DND-41 (cell line): ENCODE measurements around the gene FGR.

Source experiments
- CTCF ChIP-seq: IDR thresholded peaks from 2 replicates; pipeline ENCODE4 v1.5.1; 2012; ENCODE audit warnings: borderline replicate concordance, low read length, moderate library complexity, mild to moderate bottlenecking; ENCODE audit not compliant: poor library complexity, severe bottlenecking; ENCODE audit errors: extremely low read depth
- EZH2 ChIP-seq: IDR thresholded peaks from 3 replicates; pipeline ENCODE4 v1.6.1; 2012; ENCODE audit warnings: borderline replicate concordance, low read depth, mild to moderate bottlenecking, moderate library complexity, low read length, inconsistent platforms; ENCODE audit not compliant: severe bottlenecking

DNA sequence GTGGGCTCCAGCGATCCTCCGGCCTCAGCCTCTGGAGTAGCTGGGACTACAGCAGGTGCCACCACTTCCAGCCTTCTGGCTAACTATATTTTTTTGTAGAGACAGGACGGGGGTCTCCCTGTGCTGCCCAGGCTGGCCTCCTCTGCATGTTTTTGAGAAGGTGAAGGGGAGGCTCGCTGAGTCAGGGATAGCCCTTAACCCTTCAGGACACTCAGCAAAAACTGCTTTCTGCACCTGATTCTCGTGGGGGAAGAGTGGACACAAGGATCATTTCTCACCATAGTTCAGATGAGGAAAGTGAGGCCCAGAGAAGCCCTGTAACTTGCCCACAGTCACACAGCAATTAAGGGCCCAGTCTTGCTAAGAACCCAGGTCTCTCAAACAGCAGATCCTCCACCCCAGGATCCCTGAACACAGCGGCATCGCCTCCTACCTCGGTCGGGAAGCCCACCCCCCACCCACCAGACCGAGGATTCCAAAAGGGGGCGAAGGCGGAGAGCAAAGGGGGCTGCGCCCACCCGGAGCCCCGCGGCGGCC lies 1.3 kb downstream of the FGR start:
- TF ChIP-seq CTCF (no peak), EZH2 (no peak)
